Measurements from ENCODE around the gene CIAO3. TPM values are rescaled to one million over a fixed set of nuclear protein-coding genes. Genes with fewer than 3 reads are reported as not detected.

The CIAO3 gene
- total RNA-seq, 2 donors from 2014 or later = 23.3 to 25.5 TPM

GRCh38 chr16:766820-767640, 26.2 kb upstream of the CIAO3 start:
- DNase-seq (ENCODE audit: low spot score) = no peak
- H3K4me3 ChIP-seq = no peak overlapping the region
- no peaks in the 10 kb centered on the region for H3K27me3 ChIP-seq
- H3K27ac ChIP-seq = no peak overlapping the region
- H3K4me1 ChIP-seq = no peaks in the 10 kb centered on the region
- no peak for TF ChIP-seq CTCF (IDR thresholded peaks at IDR 0.05)
- H3K36me3 ChIP-seq = no peaks in the 10 kb centered on the region
- no peaks in the 10 kb centered on the region for H3K9me3 ChIP-seq

- Histone ChIP-seq H3K4me3 (no peak overlapping the region), H3K9me3 (no peaks in the 10 kb centered on the region), H3K27ac (no peak overlapping the region), H3K36me3 (no peaks in the 10 kb centered on the region), H3K27me3 (no peaks in the 10 kb centered on the region), H3K4me1 (no peaks in the 10 kb centered on the region)
- TF ChIP-seq CTCF (IDR thresholded peaks at IDR 0.05) = no peak
- DNase-seq (ENCODE audit: low spot score) = no peak
Observed at GRCh38 chr16:766008-766819, 25.4 kb upstream of the CIAO3 start.

- no peak for TF ChIP-seq CTCF (IDR thresholded peaks at IDR 0.05)
Observed at GRCh38 chr16:765488-765865, 24.7 kb upstream of the CIAO3 start.

GRCh38 chr16:764848-765487, 24.2 kb upstream of the CIAO3 start:
- no peaks in the 10 kb centered on the region for H3K4me1 ChIP-seq
- no peak overlapping the region for H3K27ac ChIP-seq
- no peaks in the 10 kb centered on the region for H3K36me3 ChIP-seq
- no peak for DNase-seq (ENCODE audit: low spot score)
- H3K9me3 ChIP-seq = no peaks in the 10 kb centered on the region
- H3K27me3 ChIP-seq = no peaks in the 10 kb centered on the region
- TF ChIP-seq CTCF (IDR thresholded peaks at IDR 0.05) = no peak
- no peak overlapping the region for H3K4me3 ChIP-seq

More at GRCh38 chr16:765488-765865, 24.7 kb upstream of the CIAO3 start:
- H3K4me3 ChIP-seq = no peak overlapping the region
- no peaks in the 10 kb centered on the region for H3K27me3 ChIP-seq
- H3K9me3 ChIP-seq = no peaks in the 10 kb centered on the region
- H3K27ac ChIP-seq = no peak overlapping the region
- H3K36me3 ChIP-seq = no peaks in the 10 kb centered on the region
- no peak for DNase-seq (ENCODE audit: low spot score)
- H3K4me1 ChIP-seq = no peaks in the 10 kb centered on the region

- no peak for TF ChIP-seq CTCF (IDR thresholded peaks at IDR 0.05)
- Histone ChIP-seq H3K4me1 (no peaks in the 10 kb centered on the region), H3K4me3 (no peak overlapping the region), H3K9me3 (no peaks in the 10 kb centered on the region), H3K27ac (no peak overlapping the region), H3K36me3 (no peaks in the 10 kb centered on the region), H3K27me3 (no peaks in the 10 kb centered on the region)
- DNase-seq (ENCODE audit: low spot score) = no peak
Observed at GRCh38 chr16:764184-764750, 23.5 kb upstream of the CIAO3 start.
